GM12878 (cell line): ENCODE measurements around the gene ZNF837. TPM values are rescaled to one million over a fixed set of nuclear protein-coding genes. Genes with fewer than 3 reads are reported as not detected.

ENCODE experiments used
- ATAC-seq: fragments of 200-7000 bp; cut with Tn5 transposase; 3 replicates; pipeline ENCODE4 v1.9.1; 2020; ENCODE audit warnings: mild to moderate bottlenecking, moderate library complexity
- Bru-seq: library from RNA; stranded (reverse); fragments of 400-500 nt; gene quantifications from one replicate; lab custom pipeline; 2021; lab: Mats Ljungman, UMichigan
- BruChase-seq, 2 experiments: library from RNA; stranded (reverse); fragments of 400-500 nt; gene quantifications; one replicate each; lab custom pipeline; 2021; lab: Mats Ljungman, UMichigan
- BruUV-seq: library from RNA; stranded (reverse); fragments of 400-500 nt; replicated peaks from 2 replicates; lab custom pipeline; 2021; lab: Mats Ljungman, UMichigan
- CTCF ChIA-PET: fragments of 300-600 bp; sonication (Branson Sonifier 250); formaldehyde crosslinking; extraction: SDS; loops from one replicate; lab custom pipeline; 2021; ENCODE audit warnings: inconsistent platforms; lab: Yijun Ruan, JAX
- POLR2A ChIA-PET: fragments of 350-600 bp; formaldehyde crosslinking; extraction: SDS; loops from one replicate; lab custom pipeline; 2021; ENCODE audit warnings: inconsistent platforms; lab: Charles Lee
- RAD21 ChIA-PET: fragments of 300-600 bp; sonication (Branson Sonifier 250); formaldehyde crosslinking; loops from one replicate; lab custom pipeline; 2023; ENCODE audit warnings: antibody characterized with exemption; ENCODE audit not compliant: unreplicated experiment; lab: Charles Lee
- SMC1A ChIA-PET: fragments of 300-600 bp; sonication (Branson Sonifier 250); formaldehyde crosslinking; loops from one replicate; lab custom pipeline; 2023; ENCODE audit not compliant: unreplicated experiment, uncharacterized antibody; lab: Charles Lee
- DNase-seq: peaks from one replicate; pipeline ENCODE4 v3.0.0-alpha.2; 2011; ENCODE audit warnings: low read depth, low spot score
- FAIRE-seq: peaks from 3 replicates; lab custom pipeline; 2011; peaks lifted over from hg19 to GRCh38; lab: Jason Lieb, UNC
- H2AFZ ChIP-seq: 2 replicates; pipeline ENCODE4 v1.6.0; 2011; ENCODE audit warnings: low read depth, low read length, control low read depth; ENCODE audit not compliant: control insufficient read depth
- H3K27ac ChIP-seq: 2 replicates; pipeline ENCODE4 v1.5.1; 2011; ENCODE audit warnings: control low read depth; ENCODE audit not compliant: control insufficient read depth, insufficient read depth
- H3K27me3 ChIP-seq, 2 experiments: replicated peaks in 1 of 2; 2 replicates each; pipeline versions ENCODE4 v1.6.0 to v1.6.1; 2011; ENCODE audit warnings: low read length in 1 of 2; ENCODE audit not compliant: control insufficient read depth in 2 of 2, insufficient read depth in 2 of 2
- H3K36me3 ChIP-seq, 2 experiments: 2 replicates each; pipeline ENCODE4 v1.5.1; 2011; ENCODE audit warnings: low read length in 1 of 2; ENCODE audit not compliant: control insufficient read depth in 2 of 2, insufficient read depth in 2 of 2
- H3K4me1 ChIP-seq: 2 replicates; pipeline ENCODE4 v1.6.1; 2011; ENCODE audit warnings: mild to moderate bottlenecking, low read length, moderate library complexity, mixed read lengths; ENCODE audit not compliant: control insufficient read depth, insufficient read depth
- H3K4me2 ChIP-seq: 2 replicates; pipeline ENCODE4 v1.6.0; 2011; ENCODE audit warnings: control low read depth; ENCODE audit not compliant: control insufficient read depth, insufficient read depth
- H3K4me3 ChIP-seq: fragments of 200-600 bp; sonication (generic); 2 replicates; pipeline ENCODE4 v1.5.1; 2016
- H3K79me2 ChIP-seq: 2 replicates; pipeline ENCODE4 v1.6.0; 2011; ENCODE audit warnings: low read length; ENCODE audit not compliant: control insufficient read depth, insufficient read depth
- H3K9ac ChIP-seq: 2 replicates; pipeline ENCODE4 v1.8.0; 2011; ENCODE audit warnings: low read length, control low read depth, mixed read lengths; ENCODE audit not compliant: control insufficient read depth, insufficient read depth
- H3K9me3 ChIP-seq: replicated peaks from 3 replicates; pipeline ENCODE4 v1.5.1; 2011; ENCODE audit warnings: mild to moderate bottlenecking, low read length; ENCODE audit not compliant: control insufficient read depth, insufficient read depth
- H4K20me1 ChIP-seq: 2 replicates; pipeline ENCODE4 v1.6.0; 2011; ENCODE audit not compliant: control insufficient read depth, insufficient read depth
- CBFB ChIP-seq: IDR thresholded peaks from 2 replicates; pipeline ENCODE4 v1.6.1; 2016; ENCODE audit warnings: antibody characterized with exemption, low read depth
- CHD4 ChIP-seq: fragments of 200-600 bp; sonication (generic); IDR thresholded peaks from 2 replicates; pipeline ENCODE4 v1.6.1; 2016; ENCODE audit warnings: mild to moderate bottlenecking
- GABPA ChIP-seq: IDR thresholded peaks from 2 replicates; pipeline ENCODE4 v1.6.1; 2014; ENCODE audit warnings: antibody characterized with exemption, low read depth, mild to moderate bottlenecking, inconsistent platforms
- GATAD2B ChIP-seq: fragments of 450-650 bp; conservative IDR thresholded peaks from 2 replicates; pipeline ENCODE4 v1.6.1; 2017; ENCODE audit warnings: low read depth, mild to moderate bottlenecking, moderate library complexity
- NR2C2 ChIP-seq: IDR thresholded peaks from 2 replicates; pipeline ENCODE4 v1.6.1; 2011; ENCODE audit warnings: borderline replicate concordance, low read depth; ENCODE audit not compliant: control insufficient read depth, insufficient read length
- RELA ChIP-seq: fragments of 450-650 bp; IDR thresholded peaks from 2 replicates; pipeline ENCODE4 v1.8.0; 2014; ENCODE audit warnings: borderline replicate concordance; ENCODE audit not compliant: partially characterized antibody
- SREBF2 ChIP-seq: IDR thresholded peaks from 2 replicates; pipeline ENCODE4 v1.6.1; 2012; ENCODE audit warnings: mild to moderate bottlenecking, low read length
- TARDBP ChIP-seq: IDR thresholded peaks from 2 replicates; pipeline ENCODE4 v1.6.1; 2016; ENCODE audit warnings: borderline replicate concordance
- YBX1 ChIP-seq: fragments of 450-650 bp; IDR thresholded peaks from 2 replicates; pipeline ENCODE4 v1.6.1; 2016; ENCODE audit warnings: antibody characterized with exemption
- ZNF207 ChIP-seq: fragments of 450-650 bp; IDR thresholded peaks from 2 replicates; pipeline ENCODE4 v1.6.1; 2014; ENCODE audit warnings: antibody characterized with exemption, mild to moderate bottlenecking, borderline replicate concordance
- ZZZ3 ChIP-seq: IDR thresholded peaks from 2 replicates; pipeline ENCODE4 v1.6.1; 2011; ENCODE audit warnings: low read depth; ENCODE audit not compliant: control insufficient read depth, insufficient read length
- WGBS: methylation state at CpG from one replicate; pipeline ENCODE4 v1.1.6; 2016; ENCODE audit warnings: low lambda C conversion rate; ENCODE audit not compliant: insufficient replicate concordance, insufficient coverage; ENCODE audit errors: missing lambda C conversion rate; 5-methylcytosine and 5-hydroxymethylcytosine counted together
- in situ Hi-C: fragments of 300-500 bp; cut with MboI; formaldehyde crosslinking; loops from 9 replicates; pipeline ENCODE4 v1.14.3; 2018; ENCODE audit warnings: mixed read lengths
- intact Hi-C: fragments of 100-400 bp; cut with micrococcal nuclease; formaldehyde crosslinking; loops from one replicate; pipeline ENCODE4 v1.14.2; 2022; ENCODE audit not compliant: unreplicated experiment
- long read RNA-seq, 2 experiments: library from polyadenylated mRNA; unstranded; transcript quantifications; one replicate each; pipeline ENCODE4 v2.0.0, GENCODE V29; 2019 to 2020
- polyA minus RNA-seq, 3 experiments: library from RNA; depleted of rRNA, polyadenylated mRNA; stranded (reverse); fragments of >200 nt; gene quantifications; 2 replicates each; pipeline ENCODE4 v1.2.3, GENCODE V29; 2011
- polyA plus RNA-seq, 11 experiments: library from polyadenylated mRNA; depleted of rRNA in 4 of 11; unstranded in 6 of 11; stranded (reverse) in 5 of 11; fragments of >200 nt; fragmentation: Nextera tagmentation in 4 of 11; fragmentation: Illumina TruSeq in 1 of 11; extraction: Ambion mirVana in 4 of 11; extraction: Trizol in 1 of 11; gene quantifications; 1 replicate in 1 of 11; 2 replicates in 10 of 11; pipeline versions ENCODE4 v1.2.1 to v1.2.3, GENCODE V29; 2011 to 2016; ENCODE audit warnings: inconsistent platforms in 2 of 11, missing spikeins in 2 of 11, low read depth in 1 of 11
- total RNA-seq, 4 experiments: library from RNA; depleted of rRNA in 3 of 4; stranded (reverse); fragments of >200 nt in 3 of 4; fragmentation: Illumina TruSeq in 1 of 4; extraction: Trizol in 1 of 4; gene quantifications; 2 replicates each; pipeline versions ENCODE4 v1.2.1 to v1.2.3, GENCODE V29; 2013 to 2021
- TF ChIP-seq, protein P1 (sequence below): fragments of 450-650 bp; conservative IDR thresholded peaks from 2 replicates; pipeline ENCODE4 v1.6.1; 2017; ENCODE audit warnings: mild to moderate bottlenecking, moderate library complexity
- TF ChIP-seq, protein P2 (sequence below): fragments of 450-650 bp; IDR thresholded peaks from 2 replicates; pipeline ENCODE4 v1.6.1; 2018; ENCODE audit warnings: mild to moderate bottlenecking, low read depth, moderate library complexity; ENCODE audit not compliant: partially characterized antibody

The ZNF837 gene
- total RNA-seq (2013; cell fraction: nucleolus; rRNA removed) = 0.88 and 1.6 TPM in 2 replicates
- total RNA-seq (2014; rRNA removed) = 2.1 and 2.9 TPM in 2 replicates
- 0.18 and 0.23 TPM in 2 replicates for total RNA-seq (2014; rRNA removed; fragmentation: Illumina TruSeq; extraction: Trizol)
- total RNA-seq (2021) = 2.1 and 2.6 TPM in 2 replicates
- polyA plus RNA-seq (2011; ENCODE audit: low read depth) = 0.28 TPM
- 0.06 and 0.11 TPM in 2 replicates for polyA plus RNA-seq (2011; rRNA removed)
- polyA plus RNA-seq (2011; cell fraction: cytosol; rRNA removed) = 0.36 and 0.65 TPM in 2 replicates
- 0.86 and 0.90 TPM in 2 replicates for polyA plus RNA-seq (2011; cell fraction: nucleus; rRNA removed)
- 1.1 and 1.3 TPM in 2 replicates for polyA plus RNA-seq (2012)
- 0.07 and 0.11 TPM in 2 replicates for polyA plus RNA-seq (2014; fragmentation: Illumina TruSeq; extraction: Trizol)
- not detected for polyA plus RNA-seq (2014; fragmentation: Nextera tagmentation; extraction: Ambion mirVana)
- 2.4 TPM in 2 replicates for polyA plus RNA-seq (2014; rRNA removed)
- 1 to 10 TPM; 1.6 to 2.4 TPM for polyA plus RNA-seq (2016; fragmentation: Nextera tagmentation; extraction: Ambion mirVana)
- 0.10 TPM in 1 of 2 replicates, not detected in the other for polyA minus RNA-seq (2011; rRNA and poly(A)+ RNA removed)
- polyA minus RNA-seq (2011; cell fraction: cytosol; rRNA and poly(A)+ RNA removed) = not detected in 2 replicates
- polyA minus RNA-seq (2011; cell fraction: nucleus; rRNA and poly(A)+ RNA removed) = 0.24 and 0.29 TPM in 2 replicates
- percentile 44 among the genes with signal in this experiment for Bru-seq, nascent RNA
- percentile 24 among the genes with signal in this experiment for BruChase-seq, experiment 1, labeled RNA remaining after a 6-hour chase
- BruChase-seq, experiment 2, labeled RNA remaining after a 2-hour chase = percentile 30 among the genes with signal in this experiment
- long read RNA-seq, experiment 1 = 0 reads
- long read RNA-seq, experiment 2 = 0 reads

GRCh38 chr19:58380662-58381459, at the start of gene ZNF837:
Gene ZNF837 (minus strand): TSS chr19:58381030. CDS start chr19:58369332, 11,698 bp downstream.
- no TSS peak for BruUV-seq
- peak; percentile 99 for FAIRE-seq
- intact Hi-C loops = loop anchor here (2.0 kb wide), 3 partner anchors 18 to 138 kb away; partner anchors contain the start of genes ZBTB45, ZNF497 and ZSCAN22
- TF ChIP-seq GABPA (peak; percentile 98), ZZZ3 (no peak), CBFB (peak; percentile 76), TARDBP (no peak; the same call in 1 of the 2 replicates), ZNF207 (peak; percentile 99), NR2C2 (no peak), RELA (peak; percentile 74), YBX1 (no peak), SREBF2 (peak; percentile 59; the same call in 1 of the 2 replicates), GATAD2B (peak; percentile 96), CHD4 (no peak)
- TF ChIP-seq, protein P1, sequence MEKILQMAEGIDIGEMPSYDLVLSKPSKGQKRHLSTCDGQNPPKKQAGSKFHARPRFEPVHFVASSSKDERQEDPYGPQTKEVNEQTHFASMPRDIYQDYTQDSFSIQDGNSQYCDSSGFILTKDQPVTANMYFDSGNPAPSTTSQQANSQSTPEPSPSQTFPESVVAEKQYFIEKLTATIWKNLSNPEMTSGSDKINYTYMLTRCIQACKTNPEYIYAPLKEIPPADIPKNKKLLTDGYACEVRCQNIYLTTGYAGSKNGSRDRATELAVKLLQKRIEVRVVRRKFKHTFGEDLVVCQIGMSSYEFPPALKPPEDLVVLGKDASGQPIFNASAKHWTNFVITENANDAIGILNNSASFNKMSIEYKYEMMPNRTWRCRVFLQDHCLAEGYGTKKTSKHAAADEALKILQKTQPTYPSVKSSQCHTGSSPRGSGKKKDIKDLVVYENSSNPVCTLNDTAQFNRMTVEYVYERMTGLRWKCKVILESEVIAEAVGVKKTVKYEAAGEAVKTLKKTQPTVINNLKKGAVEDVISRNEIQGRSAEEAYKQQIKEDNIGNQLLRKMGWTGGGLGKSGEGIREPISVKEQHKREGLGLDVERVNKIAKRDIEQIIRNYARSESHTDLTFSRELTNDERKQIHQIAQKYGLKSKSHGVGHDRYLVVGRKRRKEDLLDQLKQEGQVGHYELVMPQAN = peak; percentile 94
- TF ChIP-seq, protein P2, sequence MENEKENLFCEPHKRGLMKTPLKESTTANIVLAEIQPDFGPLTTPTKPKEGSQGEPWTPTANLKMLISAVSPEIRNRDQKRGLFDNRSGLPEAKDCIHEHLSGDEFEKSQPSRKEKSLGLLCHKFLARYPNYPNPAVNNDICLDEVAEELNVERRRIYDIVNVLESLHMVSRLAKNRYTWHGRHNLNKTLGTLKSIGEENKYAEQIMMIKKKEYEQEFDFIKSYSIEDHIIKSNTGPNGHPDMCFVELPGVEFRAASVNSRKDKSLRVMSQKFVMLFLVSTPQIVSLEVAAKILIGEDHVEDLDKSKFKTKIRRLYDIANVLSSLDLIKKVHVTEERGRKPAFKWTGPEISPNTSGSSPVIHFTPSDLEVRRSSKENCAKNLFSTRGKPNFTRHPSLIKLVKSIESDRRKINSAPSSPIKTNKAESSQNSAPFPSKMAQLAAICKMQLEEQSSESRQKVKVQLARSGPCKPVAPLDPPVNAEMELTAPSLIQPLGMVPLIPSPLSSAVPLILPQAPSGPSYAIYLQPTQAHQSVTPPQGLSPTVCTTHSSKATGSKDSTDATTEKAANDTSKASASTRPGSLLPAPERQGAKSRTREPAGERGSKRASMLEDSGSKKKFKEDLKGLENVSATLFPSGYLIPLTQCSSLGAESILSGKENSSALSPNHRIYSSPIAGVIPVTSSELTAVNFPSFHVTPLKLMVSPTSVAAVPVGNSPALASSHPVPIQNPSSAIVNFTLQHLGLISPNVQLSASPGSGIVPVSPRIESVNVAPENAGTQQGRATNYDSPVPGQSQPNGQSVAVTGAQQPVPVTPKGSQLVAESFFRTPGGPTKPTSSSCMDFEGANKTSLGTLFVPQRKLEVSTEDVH = peak; percentile 54

More at GRCh38 chr19:58380662-58381459, at the start of gene ZNF837:
- SMC1A ChIA-PET = interaction anchor here (1.1 to 1.4 kb wide), 2 partner anchors 11 to 18 kb away, joined by 3 to 10 read pairs; partner anchors contain the start of gene ZNF497
- peaks cover 22% of the 10 kb centered on the region for H3K4me1 ChIP-seq
- no peaks in the 10 kb centered on the region for H3K36me3 ChIP-seq
- DNase-seq = peak; percentile 99
- H3K27me3 ChIP-seq = no peaks in the 10 kb centered on the region
- H2AFZ ChIP-seq = peak within 1 kb of the TSS; percentile 86
- WGBS = 1% methylated on average over 73 of the region's 83 CpGs
- peak within 1 kb of the TSS; percentile 85 for H3K27ac ChIP-seq
- POLR2A ChIA-PET = interaction anchor here (0.6 to 2.1 kb wide), 10 partner anchors 18 to 569 kb away, joined by 3 to 13 read pairs (median 4); partner anchors contain the start of genes CHMP2A, TRIM28, ZNF497 and ZSCAN22
- in situ Hi-C loops = no loop called here
- peak within 1 kb of the TSS; percentile 80 for H3K9ac ChIP-seq
- CTCF ChIA-PET = interaction anchor here (1.2 to 1.5 kb wide), 2 partner anchors 18 kb away, joined by 4 to 8 read pairs; partner anchors contain the start of gene ZNF497
- H4K20me1 ChIP-seq = no peaks in the 10 kb centered on the region
- RAD21 ChIA-PET = interaction anchor here (0.7 to 2.1 kb wide), 7 partner anchors 17 to 139 kb away, joined by 3 to 11 read pairs (median 5); partner anchors contain the start of genes ZBTB45, ZNF497, ZNF584 and ZSCAN22
- peaks cover 3% of the 10 kb centered on the region for H3K79me2 ChIP-seq
- peak within 1 kb of the TSS; percentile 87 for H3K4me3 ChIP-seq
- ATAC-seq = peak; percentile 90
- H3K9me3 ChIP-seq = no peaks in the 10 kb centered on the region
- H3K4me2 ChIP-seq = peak within 1 kb of the TSS; percentile 99
